GM12864 (cell line): ENCODE results near the gene SNORC.

Experiments used
- DNase-seq: peaks from one replicate; pipeline ENCODE4 v3.0.0-alpha.2; 2011; ENCODE audit warnings: low read depth
- H3K4me3 ChIP-seq: 2 replicates; pipeline ENCODE4 v1.5.1; 2011; ENCODE audit warnings: mild to moderate bottlenecking, low read depth, low read length, control low read depth
- TF ChIP-seq, protein P1 (sequence below): IDR thresholded peaks from 2 replicates; pipeline ENCODE4 v1.5.1; 2011; ENCODE audit warnings: low read depth, mild to moderate bottlenecking, moderate library complexity, low read length, control low read depth, inconsistent platforms; ENCODE audit errors: missing control alignments

Gene SNORC

DNA sequence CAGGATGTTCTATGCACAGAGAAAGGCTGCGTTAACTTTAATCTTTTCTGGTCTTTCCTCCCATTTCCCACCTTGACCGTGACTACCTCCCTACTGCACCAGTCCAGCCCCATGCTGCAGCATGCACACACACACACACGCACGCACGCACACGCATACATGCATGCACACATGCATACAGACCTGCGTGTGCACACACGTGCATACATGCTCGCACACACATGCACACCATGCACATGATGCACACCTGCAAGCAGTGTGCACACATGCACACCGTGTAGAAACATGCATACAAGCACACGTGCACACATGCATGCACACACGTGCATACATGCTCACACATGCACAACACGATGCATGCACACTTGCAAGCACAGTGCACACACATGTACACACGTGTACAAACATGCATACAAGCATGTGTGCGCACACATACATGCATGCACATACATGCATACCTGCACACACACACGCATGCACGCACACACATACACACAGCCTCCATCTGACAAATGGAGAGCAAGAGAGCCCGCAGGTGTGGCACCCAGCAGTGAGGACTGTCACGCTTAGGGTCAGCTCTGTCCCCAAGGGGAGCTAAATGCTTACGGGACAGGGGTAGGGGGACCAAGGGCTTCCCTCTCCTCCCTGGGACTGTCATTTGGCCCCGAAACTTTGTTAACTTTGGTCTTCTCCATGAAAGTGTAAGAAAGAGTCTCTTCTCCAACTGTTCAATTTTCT lies 18.2 kb downstream of the SNORC start:
- no peak for DNase-seq
- H3K4me3 ChIP-seq, result no peak overlapping the region
- TF ChIP-seq, protein P1, sequence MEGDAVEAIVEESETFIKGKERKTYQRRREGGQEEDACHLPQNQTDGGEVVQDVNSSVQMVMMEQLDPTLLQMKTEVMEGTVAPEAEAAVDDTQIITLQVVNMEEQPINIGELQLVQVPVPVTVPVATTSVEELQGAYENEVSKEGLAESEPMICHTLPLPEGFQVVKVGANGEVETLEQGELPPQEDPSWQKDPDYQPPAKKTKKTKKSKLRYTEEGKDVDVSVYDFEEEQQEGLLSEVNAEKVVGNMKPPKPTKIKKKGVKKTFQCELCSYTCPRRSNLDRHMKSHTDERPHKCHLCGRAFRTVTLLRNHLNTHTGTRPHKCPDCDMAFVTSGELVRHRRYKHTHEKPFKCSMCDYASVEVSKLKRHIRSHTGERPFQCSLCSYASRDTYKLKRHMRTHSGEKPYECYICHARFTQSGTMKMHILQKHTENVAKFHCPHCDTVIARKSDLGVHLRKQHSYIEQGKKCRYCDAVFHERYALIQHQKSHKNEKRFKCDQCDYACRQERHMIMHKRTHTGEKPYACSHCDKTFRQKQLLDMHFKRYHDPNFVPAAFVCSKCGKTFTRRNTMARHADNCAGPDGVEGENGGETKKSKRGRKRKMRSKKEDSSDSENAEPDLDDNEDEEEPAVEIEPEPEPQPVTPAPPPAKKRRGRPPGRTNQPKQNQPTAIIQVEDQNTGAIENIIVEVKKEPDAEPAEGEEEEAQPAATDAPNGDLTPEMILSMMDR, result no peak

DNA sequence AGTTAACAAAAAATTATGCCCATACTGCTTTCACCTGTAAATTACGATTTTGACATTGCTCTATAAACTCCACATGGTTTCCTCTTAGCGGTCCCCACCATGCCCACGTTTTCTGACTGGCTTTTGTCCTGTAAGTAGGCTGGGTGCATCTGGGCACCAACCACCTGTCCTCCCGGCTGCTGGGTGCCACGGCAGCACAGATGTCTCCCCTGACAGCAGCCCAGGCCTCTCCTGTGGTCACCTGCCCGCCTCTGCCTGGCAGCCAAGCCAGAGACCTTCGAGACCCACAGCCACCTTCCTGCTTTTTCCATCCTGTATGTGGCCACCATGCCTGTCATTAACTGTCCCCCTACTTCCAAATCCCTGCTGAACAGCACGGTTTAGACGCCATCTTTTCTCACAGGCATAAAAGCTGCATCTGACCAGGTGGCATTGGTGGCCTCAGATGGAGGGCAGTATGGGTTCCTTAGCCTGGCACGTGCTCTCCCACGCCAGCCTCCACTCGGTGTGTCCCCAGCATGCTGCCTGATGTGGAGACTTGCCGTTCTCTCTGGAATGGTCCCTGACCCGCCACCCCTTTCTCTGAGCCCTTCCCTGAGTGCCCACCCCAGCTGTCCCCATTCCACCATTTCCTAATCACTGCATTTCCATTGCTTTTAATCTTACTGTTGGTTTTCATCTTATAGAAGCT lies 18.9 kb downstream of the SNORC start:
- H3K4me3 ChIP-seq, result no peak overlapping the region
- DNase-seq, result no peak
- TF ChIP-seq, protein P1, result no peak

DNA sequence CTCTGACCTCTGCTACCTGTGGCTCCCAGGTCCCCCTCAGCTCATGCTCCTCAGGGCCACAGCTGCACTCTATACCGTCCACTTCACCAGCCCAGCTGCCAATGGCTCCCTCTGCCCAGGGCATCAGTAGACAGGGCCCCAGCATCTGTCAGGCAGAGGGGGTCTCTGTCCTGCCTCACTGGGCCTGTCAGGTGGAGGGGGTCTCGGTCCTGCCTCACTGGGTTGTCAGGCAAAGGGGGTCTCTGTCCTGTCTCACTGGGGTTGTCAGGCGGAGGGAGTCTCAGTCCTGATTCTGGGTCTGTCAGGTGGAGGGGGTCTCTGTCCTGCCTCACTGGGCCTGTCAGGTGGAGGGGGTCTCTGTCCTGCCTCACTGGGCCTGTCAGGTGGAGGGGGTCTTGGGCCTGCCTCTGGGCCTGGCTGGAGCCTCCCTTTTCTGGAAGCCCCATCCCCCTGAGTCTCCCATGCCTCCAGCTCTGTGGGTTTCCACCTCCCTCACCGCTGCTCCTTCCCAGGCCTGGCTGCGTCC lies 19.9 kb downstream of the SNORC start:
- TF ChIP-seq, protein P1, result no peak
- H3K4me3 ChIP-seq, result no peak overlapping the region
- DNase-seq, result no peak

DNA sequence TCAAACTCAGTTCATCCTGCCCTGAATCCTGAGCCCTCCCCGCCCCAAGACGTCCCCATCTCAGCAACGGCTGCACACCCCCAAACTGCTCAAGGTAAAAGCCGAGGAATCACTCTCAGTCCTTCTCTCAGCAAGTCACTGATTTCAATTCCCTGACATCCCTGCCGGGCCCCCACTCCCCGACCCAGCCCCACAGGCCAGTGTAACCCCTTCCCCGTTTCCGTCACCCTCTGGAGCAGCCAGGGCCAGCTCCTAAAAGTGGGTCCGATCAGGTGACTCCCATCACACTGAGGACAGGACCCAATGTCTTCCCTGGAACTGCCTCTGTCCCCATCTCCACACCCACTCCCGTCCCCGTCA lies 20.5 kb downstream of the SNORC start:
- H3K4me3 ChIP-seq, result no peak overlapping the region
- no peak for DNase-seq
- TF ChIP-seq, protein P1, result no peak

DNA sequence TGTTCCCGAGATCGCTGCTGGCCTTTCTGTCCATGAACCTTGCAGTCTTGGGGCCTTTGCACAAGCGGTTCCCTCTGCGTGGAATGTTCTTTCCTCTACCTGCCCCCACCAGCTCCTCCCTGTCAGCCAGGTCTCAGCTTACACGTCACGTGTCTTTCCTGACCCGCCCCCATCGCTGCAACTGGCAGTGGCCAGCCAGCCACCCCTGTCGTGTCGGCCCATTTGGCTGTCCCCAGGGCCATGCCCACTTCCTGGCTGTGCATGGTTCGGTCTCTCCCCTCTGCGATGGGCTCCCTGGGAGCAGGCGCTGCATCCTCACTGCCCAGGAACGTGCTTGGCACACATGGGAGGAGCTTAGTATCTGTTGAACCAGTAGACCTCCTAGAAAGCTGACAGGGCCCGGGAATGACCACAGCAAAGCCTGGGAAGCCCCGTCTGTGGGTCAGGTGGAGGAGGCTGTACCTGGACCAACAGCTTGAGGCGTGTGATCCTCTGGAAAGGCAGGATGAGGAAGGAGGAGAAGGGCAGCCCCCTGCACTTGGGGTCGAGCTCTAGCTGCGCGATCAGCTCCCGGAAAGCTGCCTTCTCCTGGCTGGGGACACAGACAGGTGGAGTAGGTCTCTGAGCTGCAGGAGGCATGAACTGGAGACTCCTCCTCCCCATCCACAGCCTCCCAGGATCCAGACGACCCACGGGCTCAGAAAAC lies 21.0 kb downstream of the SNORC start:
- no peak for DNase-seq
- TF ChIP-seq, protein P1, result no peak
- no peak overlapping the region for H3K4me3 ChIP-seq

DNA sequence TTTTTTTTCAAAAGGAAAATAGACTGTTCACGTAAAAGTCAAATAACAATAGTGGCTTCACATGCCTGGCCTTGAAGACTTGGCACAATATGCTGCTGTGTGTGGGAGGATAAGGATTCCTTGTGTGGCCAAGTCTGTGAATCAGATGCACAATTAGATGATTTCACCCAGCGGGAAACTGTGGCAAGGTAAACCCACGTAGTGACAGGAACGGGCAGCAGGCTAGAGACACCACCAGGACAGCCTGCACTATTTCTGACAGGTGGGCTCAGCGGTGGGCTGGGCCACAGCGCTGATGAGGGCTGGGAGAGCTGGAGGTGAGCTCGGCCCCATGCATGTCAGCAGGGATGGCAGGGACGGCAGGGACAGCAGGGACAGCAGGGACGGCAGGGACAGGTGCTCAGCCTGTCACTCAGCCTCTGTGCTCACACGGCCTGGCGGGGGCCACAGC lies 21.6 kb downstream of the SNORC start:
- no peak for DNase-seq
- TF ChIP-seq, protein P1, result no peak
- no peak overlapping the region for H3K4me3 ChIP-seq
